ENCODE measurements around the gene BCL3.

Gene BCL3

GRCh38 chr19:44745887-44746600, 2.5 kb upstream of the BCL3 start:
- peaks cover 14 to 81% (median 58%) of the 10 kb centered on the region in 4 experiments for H3K4me1 ChIP-seq (ENCODE audit: control extremely low read depth in 1 of 4, control insufficient read depth in 4 of 4, insufficient read depth in 4 of 4, low read length in 3 of 4)
- H3K27ac ChIP-seq (ENCODE audit: insufficient read depth in 1 of 2, low read depth in 1 of 2, low read length in 2 of 2, poor library complexity in 1 of 2, severe bottlenecking in 2 of 2): no peak overlapping the region
- CTCF ChIA-PET: interaction anchor here (0.7 to 1.9 kb wide), 4 partner anchors 7 to 25 kb away, joined by 3 to 9 read pairs (median 6); no protein-coding TSS in a partner anchor
- no peak for DNase-seq
- H3K9me3 ChIP-seq (ENCODE audit: control extremely low read depth in 1 of 5, control insufficient read depth in 4 of 5, insufficient read depth in 2 of 5, low read depth in 1 of 5, low read length in 4 of 5): no peaks in the 10 kb centered on the region
- H3K4me3 ChIP-seq (ENCODE audit: control insufficient read depth in 1 of 7, extremely low read depth in 1 of 7, insufficient read depth in 4 of 7, low read depth in 2 of 7, low read length in 6 of 7): no peak overlapping the region
- H3K36me3 ChIP-seq (ENCODE audit: control insufficient read depth in 4 of 4, insufficient read depth in 4 of 4, low read length in 3 of 4): peaks cover 0 to 10% (median 7%) of the 10 kb centered on the region in 4 experiments
- POLR2A ChIA-PET: no interaction called here
- H3K27me3 ChIP-seq (replicated peaks in 2 of 5; ENCODE audit: control insufficient read depth in 4 of 5, insufficient read depth in 5 of 5, low read length in 4 of 5): no peaks in the 10 kb centered on the region
- WGBS (ENCODE audit: insufficient coverage): 52% methylated on average over 4 of the region's 4 CpGs

GRCh38 chr19:44746616-44746945, 1.9 kb upstream of the BCL3 start:
- POLR2A ChIA-PET: no interaction called here
- no peaks in the 10 kb centered on the region for H3K27me3 ChIP-seq (replicated peaks in 2 of 5; ENCODE audit: control insufficient read depth in 4 of 5, insufficient read depth in 5 of 5, low read length in 4 of 5)
- peaks cover 10 to 81% (median 58%) of the 10 kb centered on the region in 4 experiments for H3K4me1 ChIP-seq (ENCODE audit: control extremely low read depth in 1 of 4, control insufficient read depth in 4 of 4, insufficient read depth in 4 of 4, low read length in 3 of 4)
- H3K9me3 ChIP-seq (ENCODE audit: control extremely low read depth in 1 of 5, control insufficient read depth in 4 of 5, insufficient read depth in 2 of 5, low read depth in 1 of 5, low read length in 4 of 5): no peaks in the 10 kb centered on the region
- CTCF ChIA-PET: interaction anchor here (0.7 kb wide), 1 partner anchor 24 kb away, joined by 3 read pairs; no protein-coding TSS in a partner anchor
- no CpG with 5 or more reads among the region's 5 CpGs for WGBS (ENCODE audit: insufficient coverage)
- no peak for DNase-seq
- H3K27ac ChIP-seq (ENCODE audit: insufficient read depth in 1 of 2, low read depth in 1 of 2, low read length in 2 of 2, poor library complexity in 1 of 2, severe bottlenecking in 2 of 2): peak overlapping the region in 1 of 2 experiments; percentile 54
- peaks cover 0 to 14% (median 9%) of the 10 kb centered on the region in 4 experiments for H3K36me3 ChIP-seq (ENCODE audit: control insufficient read depth in 4 of 4, insufficient read depth in 4 of 4, low read length in 3 of 4)
- H3K4me3 ChIP-seq (ENCODE audit: control insufficient read depth in 1 of 7, extremely low read depth in 1 of 7, insufficient read depth in 4 of 7, low read depth in 2 of 7, low read length in 6 of 7): no peak overlapping the region

GRCh38 chr19:44746946-44747738, 1.4 kb upstream of the BCL3 start:
- ChIA-PET CTCF (no interaction called here), POLR2A (interaction anchor here (0.5 to 1.4 kb wide), 3 partner anchors 23 to 137 kb away, joined by 4 to 5 read pairs (median 4); no protein-coding TSS in a partner anchor)
- WGBS (ENCODE audit: insufficient coverage): 9% methylated on average over 15 of the region's 34 CpGs
- no peaks in the 10 kb centered on the region for H3K9me3 ChIP-seq (ENCODE audit: control extremely low read depth in 1 of 5, control insufficient read depth in 4 of 5, insufficient read depth in 2 of 5, low read depth in 1 of 5, low read length in 4 of 5)
- peaks cover 0 to 19% (median 10%) of the 10 kb centered on the region in 4 experiments for H3K36me3 ChIP-seq (ENCODE audit: control insufficient read depth in 4 of 4, insufficient read depth in 4 of 4, low read length in 3 of 4)
- H3K4me3 ChIP-seq (ENCODE audit: control insufficient read depth in 1 of 7, extremely low read depth in 1 of 7, insufficient read depth in 4 of 7, low read depth in 2 of 7, low read length in 6 of 7): peak overlapping the region in 6 of 7 experiments; percentile 58 to 85 (median 76)
- DNase-seq: peak; percentile 93 to 96 (median 96)
- H3K27me3 ChIP-seq (replicated peaks in 2 of 5; ENCODE audit: control insufficient read depth in 4 of 5, insufficient read depth in 5 of 5, low read length in 4 of 5): no peaks in the 10 kb centered on the region
- H3K27ac ChIP-seq (ENCODE audit: insufficient read depth in 1 of 2, low read depth in 1 of 2, low read length in 2 of 2, poor library complexity in 1 of 2, severe bottlenecking in 2 of 2): peak overlapping the region in 1 of 2 experiments; percentile 83
- peaks cover 9 to 81% (median 60%) of the 10 kb centered on the region in 4 experiments for H3K4me1 ChIP-seq (ENCODE audit: control extremely low read depth in 1 of 4, control insufficient read depth in 4 of 4, insufficient read depth in 4 of 4, low read length in 3 of 4)

- POLR2A ChIA-PET: interaction anchor here (0.5 to 1.4 kb wide), 3 partner anchors 24 to 136 kb away, joined by 4 to 5 read pairs (median 4); no protein-coding TSS in a partner anchor
- H3K27ac ChIP-seq (ENCODE audit: insufficient read depth in 1 of 2, low read depth in 1 of 2, low read length in 2 of 2, poor library complexity in 1 of 2, severe bottlenecking in 2 of 2): peak overlapping the region; percentile 61 to 83
- H3K36me3 ChIP-seq (ENCODE audit: control insufficient read depth in 4 of 4, insufficient read depth in 4 of 4, low read length in 3 of 4): peaks cover 0 to 26% (median 17%) of the 10 kb centered on the region in 4 experiments
- no peaks in the 10 kb centered on the region for H3K27me3 ChIP-seq (replicated peaks in 2 of 5; ENCODE audit: control insufficient read depth in 4 of 5, insufficient read depth in 5 of 5, low read length in 4 of 5)
- peak overlapping the region; percentile 47 to 85 (median 75) for H3K4me3 ChIP-seq (ENCODE audit: control insufficient read depth in 1 of 7, extremely low read depth in 1 of 7, insufficient read depth in 4 of 7, low read depth in 2 of 7, low read length in 6 of 7)
- H3K4me1 ChIP-seq (ENCODE audit: control extremely low read depth in 1 of 4, control insufficient read depth in 4 of 4, insufficient read depth in 4 of 4, low read length in 3 of 4): peaks cover 16 to 81% (median 60%) of the 10 kb centered on the region in 4 experiments
- 0% methylated on average over 11 of the region's 26 CpGs for WGBS (ENCODE audit: insufficient coverage)
- CTCF ChIA-PET: no interaction called here
- no peaks in the 10 kb centered on the region for H3K9me3 ChIP-seq (ENCODE audit: control extremely low read depth in 1 of 5, control insufficient read depth in 4 of 5, insufficient read depth in 2 of 5, low read depth in 1 of 5, low read length in 4 of 5)
- DNase-seq: peak; percentile 58 to 82 (median 74)
Observed at GRCh38 chr19:44747739-44748425, 626 bp upstream of the BCL3 start.

- POLR2A ChIA-PET: interaction anchor here (0.6 to 2.0 kb wide), 2 partner anchors 13 to 27 kb away, joined by 3 to 7 read pairs; no protein-coding TSS in a partner anchor
- no peak for DNase-seq
- Histone ChIP-seq H3K9me3 (ENCODE audit: control extremely low read depth in 1 of 5, control insufficient read depth in 4 of 5, insufficient read depth in 2 of 5, low read depth in 1 of 5, low read length in 4 of 5) (no peaks in the 10 kb centered on the region), H3K36me3 (ENCODE audit: control insufficient read depth in 4 of 4, insufficient read depth in 4 of 4, low read length in 3 of 4) (peaks cover 0 to 29% (median 17%) of the 10 kb centered on the region in 4 experiments), H3K27ac (ENCODE audit: insufficient read depth in 1 of 2, low read depth in 1 of 2, low read length in 2 of 2, poor library complexity in 1 of 2, severe bottlenecking in 2 of 2) (peak overlapping the region; percentile 78 to 90), H3K4me1 (ENCODE audit: control extremely low read depth in 1 of 4, control insufficient read depth in 4 of 4, insufficient read depth in 4 of 4, low read length in 3 of 4) (peaks cover 16 to 77% (median 63%) of the 10 kb centered on the region in 4 experiments), H3K27me3 (replicated peaks in 2 of 5; ENCODE audit: control insufficient read depth in 4 of 5, insufficient read depth in 5 of 5, low read length in 4 of 5) (no peaks in the 10 kb centered on the region), H3K4me3 (ENCODE audit: control insufficient read depth in 1 of 7, extremely low read depth in 1 of 7, insufficient read depth in 4 of 7, low read depth in 2 of 7, low read length in 6 of 7) (peak overlapping the region; percentile 73 to 92 (median 82))
- CTCF ChIA-PET: interaction anchor here (1.0 to 1.6 kb wide), 6 partner anchors 9 to 58 kb away, joined by 3 to 17 read pairs (median 3); no protein-coding TSS in a partner anchor
- WGBS (ENCODE audit: insufficient coverage): 0% methylated on average over 1 of the region's 1 CpG
Observed at GRCh38 chr19:44749292-44749691, 784 bp downstream of the BCL3 start.

GRCh38 chr19:44749994-44750393, 1.5 kb downstream of the BCL3 start:
- H3K27me3 ChIP-seq (replicated peaks in 2 of 5; ENCODE audit: control insufficient read depth in 4 of 5, insufficient read depth in 5 of 5, low read length in 4 of 5): no peaks in the 10 kb centered on the region
- H3K4me1 ChIP-seq (ENCODE audit: control extremely low read depth in 1 of 4, control insufficient read depth in 4 of 4, insufficient read depth in 4 of 4, low read length in 3 of 4): peaks cover 18 to 79% (median 70%) of the 10 kb centered on the region in 4 experiments
- DNase-seq: no peak
- 92% methylated on average over 9 of the region's 10 CpGs for WGBS (ENCODE audit: insufficient coverage)
- H3K36me3 ChIP-seq (ENCODE audit: control insufficient read depth in 4 of 4, insufficient read depth in 4 of 4, low read length in 3 of 4): peaks cover 0 to 35% (median 17%) of the 10 kb centered on the region in 4 experiments
- ChIA-PET POLR2A (interaction anchor here (2.0 kb wide), 1 partner anchor 28 kb away, joined by 7 read pairs; no protein-coding TSS in a partner anchor), CTCF (interaction anchor here (1.1 to 1.9 kb wide), 6 partner anchors 10 to 59 kb away, joined by 3 to 17 read pairs (median 4); no protein-coding TSS in a partner anchor)
- no peaks in the 10 kb centered on the region for H3K9me3 ChIP-seq (ENCODE audit: control extremely low read depth in 1 of 5, control insufficient read depth in 4 of 5, insufficient read depth in 2 of 5, low read depth in 1 of 5, low read length in 4 of 5)
- peak overlapping the region in 1 of 2 experiments; percentile 90 for H3K27ac ChIP-seq (ENCODE audit: insufficient read depth in 1 of 2, low read depth in 1 of 2, low read length in 2 of 2, poor library complexity in 1 of 2, severe bottlenecking in 2 of 2)
- H3K4me3 ChIP-seq (ENCODE audit: control insufficient read depth in 1 of 7, extremely low read depth in 1 of 7, insufficient read depth in 4 of 7, low read depth in 2 of 7, low read length in 6 of 7): peak overlapping the region in 6 of 7 experiments; percentile 73 to 92 (median 81)

Data from common myeloid progenitor, CD34-positive (primary cell).